ENCODE data around the gene PDE11A. TPM values are rescaled to one million over a fixed set of nuclear protein-coding genes. Genes with fewer than 3 reads are reported as not detected.

PDE11A gene
- total and polyA plus RNA-seq, 10 donors: 0.02 to 1.2 (median 0.22) TPM; not detected in 3

GRCh38 chr2:177984749-177985148 lies 87.8 kb downstream of the PDE11A start:
- intact Hi-C loops (cut with DNase I; ENCODE audit: low total_unique reads): no loop called here
- no peak for DNase-seq
- H3K9me3 ChIP-seq: no peaks in the 10 kb centered on the region
- WGBS, 5 donors: 23 to 62% (median 33%) methylated on average over 1 of the region's 1 CpG
- H3K4me1 ChIP-seq: no peaks in the 10 kb centered on the region
- H3K36me3 ChIP-seq: no peaks in the 10 kb centered on the region
- H3K27me3 ChIP-seq (replicated peaks in 1 of 7): no peaks in the 10 kb centered on the region
- H3K4me3 ChIP-seq: no peak overlapping the region
- no peak overlapping the region for H3K27ac ChIP-seq
- no peak for TF ChIP-seq CTCF (IDR thresholded peaks at IDR 0.05 in 8 of 11, conservative IDR thresholded peaks at IDR 0.05 in 3 of 11)
- no peak for TF ChIP-seq POLR2A (IDR thresholded peaks at IDR 0.05)
- no peak for TF ChIP-seq POLR2AphosphoS5 (IDR thresholded peaks at IDR 0.05)

GRCh38 chr2:177983183-177983788 lies 89.3 kb downstream of the PDE11A start:
- DNase-seq: no peak
- Histone ChIP-seq H3K27me3 (replicated peaks in 1 of 7) (no peaks in the 10 kb centered on the region), H3K27ac (no peak overlapping the region), H3K36me3 (no peaks in the 10 kb centered on the region), H3K4me1 (no peaks in the 10 kb centered on the region), H3K9me3 (no peaks in the 10 kb centered on the region), H3K4me3 (no peak overlapping the region)
- TF ChIP-seq POLR2AphosphoS5 (IDR thresholded peaks at IDR 0.05) (no peak), CTCF (IDR thresholded peaks at IDR 0.05 in 8 of 11, conservative IDR thresholded peaks at IDR 0.05 in 3 of 11) (peak in 9 of 11 experiments; percentile 9 to 66 (median 51)), POLR2A (IDR thresholded peaks at IDR 0.05) (no peak)
- intact Hi-C loops (cut with DNase I; ENCODE audit: low total_unique reads): no loop called here
- 1 to 5% (median 2%) methylated on average over 2 of the region's 2 CpGs for WGBS, 5 donors

- H3K9me3 ChIP-seq: peaks cover 0 to 4% (median 0%) of the 10 kb centered on the region in 8 donors
- no peaks in the 10 kb centered on the region for H3K4me1 ChIP-seq
- intact Hi-C loops (cut with DNase I; ENCODE audit: low total_unique reads): no loop called here
- H3K36me3 ChIP-seq: no peaks in the 10 kb centered on the region
- no peak overlapping the region for H3K4me3 ChIP-seq
- DNase-seq: no peak
- no peak overlapping the region for H3K27ac ChIP-seq
- no peaks in the 10 kb centered on the region for H3K27me3 ChIP-seq (replicated peaks in 1 of 7)
- 87 to 93% (median 90%) methylated on average over 6 to 8 of the region's 8 CpGs for WGBS, 5 donors
- TF ChIP-seq POLR2A (IDR thresholded peaks at IDR 0.05): no peak
- no peak for TF ChIP-seq POLR2AphosphoS5 (IDR thresholded peaks at IDR 0.05)
- no peak for TF ChIP-seq CTCF (IDR thresholded peaks at IDR 0.05 in 8 of 11, conservative IDR thresholded peaks at IDR 0.05 in 3 of 11)
These were observed 99.8 kb downstream of the PDE11A start for GRCh38 chr2:177972782-177973181.

GRCh38 chr2:177972123-177972522 lies 100.5 kb downstream of the PDE11A start:
- Histone ChIP-seq H3K36me3 (no peaks in the 10 kb centered on the region), H3K27ac (no peak overlapping the region), H3K4me3 (no peak overlapping the region), H3K27me3 (replicated peaks in 1 of 7) (no peaks in the 10 kb centered on the region), H3K4me1 (no peaks in the 10 kb centered on the region), H3K9me3 (peaks cover 0 to 4% (median 0%) of the 10 kb centered on the region in 8 donors)
- intact Hi-C loops (cut with DNase I; ENCODE audit: low total_unique reads): no loop called here
- TF ChIP-seq POLR2A (IDR thresholded peaks at IDR 0.05) (no peak), CTCF (IDR thresholded peaks at IDR 0.05 in 8 of 11, conservative IDR thresholded peaks at IDR 0.05 in 3 of 11) (no peak), POLR2AphosphoS5 (IDR thresholded peaks at IDR 0.05) (no peak)
- DNase-seq: no peak
